HepG2 (cell line): Measurements from ENCODE around the gene PHF19. TPM values are rescaled to one million over a fixed set of nuclear protein-coding genes. Genes with fewer than 3 reads are reported as not detected.

ENCODE experiments used
- DRAP1 ChIP-seq: IDR thresholded peaks from 2 replicates; pipeline ENCODE4 v1.6.1; 2016; ENCODE audit warnings: missing genetic modification reagents, missing compliant biosample characterization
- DZIP1 ChIP-seq: sonication (generic); formaldehyde crosslinking; IDR thresholded peaks from 2 replicates; pipeline ENCODE4 v1.5.0; 2020; ENCODE audit warnings: mild to moderate bottlenecking, missing genetic modification reagents
- HDAC6 ChIP-seq: fragments of 200-600 bp; sonication (generic); IDR thresholded peaks from 2 replicates; pipeline ENCODE4 v1.7.0; 2017; ENCODE audit warnings: mild to moderate bottlenecking, antibody characterized with exemption, low read length, low read depth
- KDM2A ChIP-seq: sonication (generic); formaldehyde crosslinking; IDR thresholded peaks from 2 replicates; pipeline ENCODE4 v1.4.0; 2020; ENCODE audit warnings: low read depth, missing genetic modification reagents, borderline replicate concordance
- MED13 ChIP-seq: sonication (generic); formaldehyde crosslinking; IDR thresholded peaks from 2 replicates; pipeline ENCODE4 v1.5.0; 2020; ENCODE audit warnings: missing genetic modification reagents
- MXD3 ChIP-seq: IDR thresholded peaks from 2 replicates; pipeline ENCODE4 v1.6.1; 2016; ENCODE audit warnings: mild to moderate bottlenecking, missing biosample characterization, missing genetic modification reagents
- MYC ChIP-seq: sonication (generic); formaldehyde crosslinking; IDR thresholded peaks from 2 replicates; pipeline ENCODE4 v1.9.0; 2021; ENCODE audit warnings: missing genetic modification reagents, borderline replicate concordance
- PAF1 ChIP-seq: IDR thresholded peaks from 2 replicates; pipeline ENCODE4 v1.6.1; 2016; ENCODE audit warnings: missing genetic modification reagents, missing compliant biosample characterization
- PRDM4 ChIP-seq: sonication (generic); formaldehyde crosslinking; IDR thresholded peaks from 2 replicates; pipeline ENCODE4 v1.9.0; 2021; ENCODE audit warnings: missing genetic modification reagents, borderline replicate concordance
- PTBP1 ChIP-seq: fragments of 200-400 bp; formaldehyde crosslinking; IDR thresholded peaks from 2 replicates; pipeline ENCODE4 v1.6.1; 2018; ENCODE audit warnings: low read length, low read depth; ENCODE audit not compliant: poor library complexity, severe bottlenecking
- RORA ChIP-seq: sonication (generic); formaldehyde crosslinking; IDR thresholded peaks from 2 replicates; pipeline ENCODE4 v1.5.0; 2020; ENCODE audit warnings: mild to moderate bottlenecking, missing genetic modification reagents, moderate library complexity
- SP5 ChIP-seq: IDR thresholded peaks from 2 replicates; pipeline ENCODE4 v1.6.1; 2016; ENCODE audit warnings: low read depth, borderline replicate concordance
- ZBTB2 ChIP-seq: sonication (generic); formaldehyde crosslinking; IDR thresholded peaks from 2 replicates; pipeline ENCODE4 v1.8.0; 2022; ENCODE audit warnings: low read depth, missing genetic modification reagents
- ZNF253 ChIP-seq: sonication (generic); formaldehyde crosslinking; IDR thresholded peaks from 2 replicates; pipeline ENCODE4 v1.8.0; 2022; ENCODE audit warnings: mild to moderate bottlenecking, missing genetic modification reagents, borderline replicate concordance
- ZNF468 ChIP-seq: sonication (generic); formaldehyde crosslinking; IDR thresholded peaks from 2 replicates; pipeline ENCODE4 v1.8.0; 2022; ENCODE audit warnings: mild to moderate bottlenecking, moderate library complexity, missing genetic modification reagents
- ZNF670 ChIP-seq: sonication (generic); formaldehyde crosslinking; IDR thresholded peaks from 2 replicates; pipeline ENCODE4 v1.8.0; 2022; ENCODE audit warnings: mild to moderate bottlenecking, missing genetic modification reagents, borderline replicate concordance
- ZNF766 ChIP-seq: sonication (generic); formaldehyde crosslinking; IDR thresholded peaks from 2 replicates; pipeline ENCODE4 v1.5.0; 2020; ENCODE audit warnings: missing genetic modification reagents, borderline replicate concordance
- ZNF770 ChIP-seq: sonication (generic); formaldehyde crosslinking; IDR thresholded peaks from 2 replicates; pipeline ENCODE4 v1.5.0; 2020; ENCODE audit warnings: mild to moderate bottlenecking, missing genetic modification reagents
- polyA plus RNA-seq, 8 experiments: library from polyadenylated mRNA; depleted of rRNA in 3 of 8; stranded (reverse) in 7 of 8; unstranded in 1 of 8; fragments of >200 nt; fragmentation: Illumina TruSeq in 4 of 8; extraction: Trizol in 4 of 8; gene quantifications; 2 replicates each; pipeline versions ENCODE4 v1.2.1 to v1.2.3, GENCODE V29; 2011 to 2016; ENCODE audit warnings: low read depth in 4 of 8, missing spikeins in 1 of 8, mixed read lengths in 1 of 8; ENCODE audit not compliant: insufficient read depth in 1 of 8
- total RNA-seq, 5 experiments: library from RNA; depleted of rRNA; stranded (reverse); fragments of >200 nt; fragmentation: Illumina TruSeq; extraction: Trizol; gene quantifications; 2 replicates each; pipeline ENCODE4 v1.2.3, GENCODE V29; 2016; ENCODE audit warnings: low read depth in 1 of 5

The PHF19 gene
- total and polyA plus RNA-seq, 2 of the 13 experiments (the other 11 are each of a cell fraction or from before 2014, with no cell fraction given), result 29.7 to 41.3 TPM

- TF ChIP-seq PRDM4 (CRISPR knock-in tag) (no peak), ZNF766 (peak; percentile 72; the same call in 1 of the 2 replicates), ZNF253 (no peak; the same call in 1 of the 2 replicates), HDAC6 (no peak), MYC (CRISPR knock-in tag) (peak; percentile 60; the same call in 1 of the 2 replicates), KDM2A (CRISPR knock-in tag) (peak; percentile 79), RORA (CRISPR knock-in tag) (no peak), PAF1 (no peak), ZNF770 (CRISPR knock-in tag) (no peak; the same call in 1 of the 2 replicates), ZBTB2 (CRISPR knock-in tag) (peak; percentile 38; the same call in 1 of the 2 replicates), DRAP1 (peak; percentile 88), ZNF468 (CRISPR knock-in tag) (no peak), DZIP1 (CRISPR knock-in tag) (0 out of 2 replicates have a peak, but pooled peaks have one; percentile 82), ZNF670 (no peak), MXD3 (peak; percentile 62), PTBP1 (no peak), SP5 (CRISPR knock-in tag) (no peak), MED13 (no peak)
These were observed 34.1 kb downstream of the PHF19 start, which contains the start of gene PSMD5 (continued) for GRCh38 chr9:120842685-120843485.
